GM12878 (cell line): Measurements from ENCODE around the gene HPS5. TPM values are rescaled to one million over a fixed set of nuclear protein-coding genes. Genes with fewer than 3 reads are reported as not detected.

ENCODE experiments used
- ASH2L ChIP-seq: fragments of 300-600, 200-600 bp; sonication (generic); IDR thresholded peaks from 2 replicates; pipeline ENCODE4 v1.6.1; 2017; ENCODE audit warnings: low read depth, mild to moderate bottlenecking, borderline replicate concordance
- ATF3 ChIP-seq: IDR thresholded peaks from 2 replicates; pipeline ENCODE4 v1.6.1; 2011; ENCODE audit warnings: low read depth, mild to moderate bottlenecking, low read length, moderate library complexity, borderline replicate concordance; ENCODE audit errors: extremely low read depth
- EP300 ChIP-seq, 2 experiments: fragments of 150-350 bp in 1 of 2; IDR thresholded peaks; 2 replicates each; pipeline ENCODE4 v1.6.1; 2011 to 2012; ENCODE audit warnings: low read depth in 2 of 2, low read length in 2 of 2, borderline replicate concordance in 1 of 2, improper control_type of control experiment in 1 of 2, inconsistent platforms in 1 of 2; ENCODE audit not compliant: control insufficient read depth in 1 of 2
- GABPA ChIP-seq: IDR thresholded peaks from 2 replicates; pipeline ENCODE4 v1.6.1; 2014; ENCODE audit warnings: antibody characterized with exemption, low read depth, mild to moderate bottlenecking, inconsistent platforms
- HCFC1 ChIP-seq: fragments of 150-350 bp; IDR thresholded peaks from 2 replicates; pipeline ENCODE4 v1.6.1; 2014; ENCODE audit warnings: low read length
- KLF5 ChIP-seq: fragments of 450-650 bp; IDR thresholded peaks from 2 replicates; pipeline ENCODE4 v1.6.1; 2014; ENCODE audit warnings: mild to moderate bottlenecking; ENCODE audit not compliant: partially characterized antibody
- LARP7 ChIP-seq: fragments of 450-650 bp; IDR thresholded peaks from 2 replicates; pipeline ENCODE4 v1.6.1; 2017; ENCODE audit warnings: mild to moderate bottlenecking
- MTA2 ChIP-seq: fragments of 450-650 bp; IDR thresholded peaks from 2 replicates; pipeline ENCODE4 v1.6.1; 2016; ENCODE audit warnings: low read depth, mild to moderate bottlenecking, moderate library complexity
- NR2F1 ChIP-seq: fragments of 450-650 bp; conservative IDR thresholded peaks from 2 replicates; pipeline ENCODE4 v1.6.1; 2017; ENCODE audit warnings: mild to moderate bottlenecking
- PAX5 ChIP-seq: IDR thresholded peaks from 2 replicates; pipeline ENCODE4 v1.6.1; 2011; ENCODE audit warnings: low read depth, low read length, borderline replicate concordance
- SRF ChIP-seq, 2 experiments: IDR thresholded peaks; 2 replicates each; pipeline ENCODE4 v1.6.1; 2011; ENCODE audit warnings: low read depth in 2 of 2, low read length in 2 of 2, mild to moderate bottlenecking in 1 of 2, moderate library complexity in 1 of 2
- TCF7 ChIP-seq: IDR thresholded peaks from 2 replicates; pipeline ENCODE4 v1.6.1; 2014; ENCODE audit warnings: antibody characterized with exemption, borderline replicate concordance
- ZNF622 ChIP-seq: fragments of 450-650 bp; IDR thresholded peaks from 2 replicates; pipeline ENCODE4 v1.6.1; 2017; ENCODE audit warnings: mild to moderate bottlenecking, inconsistent platforms
- polyA plus RNA-seq, 11 experiments: library from polyadenylated mRNA; depleted of rRNA in 4 of 11; unstranded in 6 of 11; stranded (reverse) in 5 of 11; fragments of >200 nt; fragmentation: Nextera tagmentation in 4 of 11; fragmentation: Illumina TruSeq in 1 of 11; extraction: Ambion mirVana in 4 of 11; extraction: Trizol in 1 of 11; gene quantifications; 1 replicate in 1 of 11; 2 replicates in 10 of 11; pipeline versions ENCODE4 v1.2.1 to v1.2.3, GENCODE V29; 2011 to 2016; ENCODE audit warnings: inconsistent platforms in 2 of 11, missing spikeins in 2 of 11, low read depth in 1 of 11
- total RNA-seq, 4 experiments: library from RNA; depleted of rRNA in 3 of 4; stranded (reverse); fragments of >200 nt in 3 of 4; fragmentation: Illumina TruSeq in 1 of 4; extraction: Trizol in 1 of 4; gene quantifications; 2 replicates each; pipeline versions ENCODE4 v1.2.1 to v1.2.3, GENCODE V29; 2013 to 2021
- TF ChIP-seq, protein P1 (sequence below): IDR thresholded peaks from 2 replicates; pipeline ENCODE4 v1.6.1; 2012; ENCODE audit warnings: low read depth, low read length, improper control_type of control experiment

HPS5 gene
- total and polyA plus RNA-seq, 10 of the 15 experiments (the other 5 are each of a cell fraction or from before 2014, with no cell fraction given): 11.9 to 32.6 (median 23.5) TPM

DNA sequence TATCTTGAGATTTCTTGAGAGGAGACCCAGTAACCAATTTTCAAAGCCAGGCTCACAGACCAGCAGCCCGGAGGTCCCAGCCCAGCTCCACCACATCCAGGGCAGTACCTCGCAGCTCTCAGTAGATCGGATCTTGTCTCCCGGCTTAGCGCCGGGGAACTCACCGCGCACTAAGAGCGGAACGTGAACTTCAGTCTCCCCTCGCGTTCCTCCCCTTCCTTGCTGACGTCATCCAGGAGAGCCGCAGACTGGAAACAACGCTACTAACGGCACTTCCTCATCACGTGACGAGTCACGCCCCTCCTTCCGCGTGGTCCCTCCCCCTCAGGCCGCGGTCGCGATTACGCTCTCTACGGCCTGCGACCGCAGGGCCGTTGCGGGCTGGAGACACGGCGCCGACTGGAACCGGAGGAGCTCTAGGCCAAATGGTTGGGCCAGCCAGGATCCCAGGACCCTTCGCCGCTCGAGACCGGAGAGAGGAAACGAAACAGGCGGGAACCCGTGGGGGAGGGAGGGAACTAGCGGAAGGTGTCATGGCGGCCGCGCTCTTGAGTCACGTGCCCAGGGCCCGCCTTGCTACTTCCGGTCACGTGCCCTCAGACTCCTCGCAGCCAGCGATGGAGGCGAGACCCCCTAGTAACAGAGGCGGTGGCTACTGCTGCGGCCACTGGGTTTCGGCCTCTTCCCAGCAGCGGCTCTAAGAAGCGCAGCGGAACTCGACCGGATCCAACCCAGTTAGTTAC, at the start of gene HPS5, which contains the start of gene GTF2H1 (continued):
- TF ChIP-seq EP300 (IDR thresholded peaks at IDR 0.05; ENCODE audit: borderline replicate concordance in 1 of 2, control insufficient read depth in 1 of 2, low read depth in 2 of 2, low read length in 2 of 2): no peak; a peak in 3 of 4 replicates
- peak; percentile 99 for TF ChIP-seq ATF3
- no peak for TF ChIP-seq ZNF622
- TF ChIP-seq NR2F1: peak; percentile 51
- TF ChIP-seq HCFC1: peak; percentile 69
- TF ChIP-seq MTA2: peak; percentile 40; the same call in 1 of the 2 replicates
- TF ChIP-seq TCF7: no peak
- TF ChIP-seq, protein P1, sequence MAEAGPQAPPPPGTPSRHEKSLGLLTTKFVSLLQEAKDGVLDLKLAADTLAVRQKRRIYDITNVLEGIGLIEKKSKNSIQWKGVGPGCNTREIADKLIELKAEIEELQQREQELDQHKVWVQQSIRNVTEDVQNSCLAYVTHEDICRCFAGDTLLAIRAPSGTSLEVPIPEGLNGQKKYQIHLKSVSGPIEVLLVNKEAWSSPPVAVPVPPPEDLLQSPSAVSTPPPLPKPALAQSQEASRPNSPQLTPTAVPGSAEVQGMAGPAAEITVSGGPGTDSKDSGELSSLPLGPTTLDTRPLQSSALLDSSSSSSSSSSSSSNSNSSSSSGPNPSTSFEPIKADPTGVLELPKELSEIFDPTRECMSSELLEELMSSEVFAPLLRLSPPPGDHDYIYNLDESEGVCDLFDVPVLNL: no peak
- TF ChIP-seq GABPA: peak; percentile 92
- TF ChIP-seq KLF5: peak; percentile 91
- TF ChIP-seq ASH2L: peak; percentile 94; the same call in 1 of the 2 replicates
- peak; percentile 78 for TF ChIP-seq PAX5
- peak; percentile 70 for TF ChIP-seq LARP7
- no peak for TF ChIP-seq SRF (IDR thresholded peaks at IDR 0.05; ENCODE audit: low read depth in 2 of 2, low read length in 2 of 2)
